ENCODE data around the gene ABTB2. TPM values are rescaled to one million over a fixed set of nuclear protein-coding genes. Genes with fewer than 3 reads are reported as not detected.
A peak's percentile ranks its signal among the peaks of the same experiment; 100 is the strongest.
"Not testable (repeated sequence)": the region's sequence is repeated elsewhere in the genome, so short reads cannot be mapped to it uniquely, and the experiment has no call there.

ABTB2 gene
- total and polyA plus RNA-seq, 7 donors: 4.5 to 24.7 (median 18.5) TPM

- H3K27ac ChIP-seq: peak overlapping the region; percentile 86
Observed at GRCh38 chr11:34250732-34251588, 106.8 kb downstream of the ABTB2 start.

DNA sequence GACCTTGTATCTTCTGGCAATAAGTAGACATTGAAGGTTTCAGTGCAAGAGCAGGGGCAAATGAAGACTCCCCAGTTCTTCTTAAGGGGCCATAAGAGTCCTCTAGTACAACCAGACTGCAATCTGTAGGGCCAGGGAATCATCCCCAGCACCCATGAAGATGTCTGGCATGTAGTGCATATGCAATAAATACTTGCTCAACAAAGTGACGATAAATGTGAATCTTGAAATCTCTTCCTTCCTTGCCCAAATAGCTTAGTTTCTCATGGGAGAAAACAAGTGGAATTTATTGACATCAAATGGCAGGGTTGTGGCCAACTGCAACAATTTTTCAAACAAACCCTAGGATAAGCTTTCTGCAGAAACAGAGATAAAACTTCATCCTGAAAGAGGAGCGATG, 107.6 kb downstream of the ABTB2 start:
- TF ChIP-seq CTCF (IDR thresholded peaks at IDR 0.05): no peak
- H3K4me1 ChIP-seq: peaks cover 44% of the 10 kb centered on the region
- no peak overlapping the region for H3K4me3 ChIP-seq
- WGBS, 3 donors: 81 to 89% (median 89%) methylated on average over 2 of the region's 2 CpGs
- ATAC-seq (no peak), DNase-seq (no peak)
- no peaks in the 10 kb centered on the region for H3K36me3 ChIP-seq (ENCODE audit: insufficient read depth in 1 of 2, low read depth in 1 of 2)
- intact Hi-C loops (cut with DNase I): loop anchor here in 1 of 2 donors (5.0 kb wide), 1 partner anchor 107 kb away; the partner anchor contains the start of gene ABTB2
- no peaks in the 10 kb centered on the region for H3K27me3 ChIP-seq (ENCODE audit: insufficient read depth in 3 of 3, low read length in 2 of 3)
- H3K27ac ChIP-seq: peak overlapping the region; percentile 86
- no peaks in the 10 kb centered on the region for H3K9me3 ChIP-seq

More at GRCh38 chr11:34250732-34251588, 106.8 kb downstream of the ABTB2 start:
- Histone ChIP-seq H3K9me3 (no peaks in the 10 kb centered on the region), H3K27me3 (ENCODE audit: insufficient read depth in 3 of 3, low read length in 2 of 3) (no peaks in the 10 kb centered on the region), H3K36me3 (ENCODE audit: insufficient read depth in 1 of 2, low read depth in 1 of 2) (no peaks in the 10 kb centered on the region), H3K4me3 (peak overlapping the region; percentile 51), H3K4me1 (peaks cover 44% of the 10 kb centered on the region)
- peak; percentile 98 to 99 (median 98) for ATAC-seq
- 21 to 38% (median 29%) methylated on average over 10 of the region's 10 CpGs for WGBS, 3 donors
- intact Hi-C loops (cut with DNase I): loop anchor here in 1 of 2 donors (5.0 kb wide), 1 partner anchor 106 kb away; the partner anchor contains the start of gene ABTB2
- TF ChIP-seq CTCF (IDR thresholded peaks at IDR 0.05): no peak
- peak; percentile 73 to 91 for DNase-seq

DNA sequence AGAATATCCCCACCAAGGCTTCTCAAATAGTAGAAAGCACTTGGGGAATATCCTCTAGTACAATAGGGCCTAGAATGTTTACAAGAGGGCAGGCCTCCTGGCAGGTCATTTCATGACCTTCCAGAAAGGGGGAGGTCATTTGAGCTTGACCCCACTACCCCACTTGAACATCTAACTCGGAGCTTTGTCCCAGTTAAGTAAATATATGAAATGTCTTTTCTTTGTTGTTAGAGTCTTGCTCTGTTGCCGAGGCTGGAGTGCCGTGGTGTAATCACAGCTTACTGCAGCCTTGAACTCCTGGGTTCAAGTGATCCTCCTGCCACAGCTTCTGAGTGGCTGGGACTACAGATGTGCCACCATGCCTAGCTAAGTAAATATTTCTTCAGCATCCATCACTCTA, 108.4 kb downstream of the ABTB2 start:
- no peaks in the 10 kb centered on the region for H3K27me3 ChIP-seq (ENCODE audit: insufficient read depth in 3 of 3, low read length in 2 of 3)

GRCh38 chr11:34246511-34246910, 111.3 kb downstream of the ABTB2 start:
- H3K27ac ChIP-seq; H3K27me3 ChIP-seq (ENCODE audit: insufficient read depth in 3 of 3, low read length in 2 of 3); ATAC-seq; H3K9me3 ChIP-seq; DNase-seq; H3K36me3 ChIP-seq (ENCODE audit: insufficient read depth in 1 of 2, low read depth in 1 of 2); intact Hi-C loops (cut with DNase I); H3K4me3 ChIP-seq: not testable (repeated sequence)
- peaks cover 53% of the 10 kb centered on the region for H3K4me1 ChIP-seq
- 65 to 100% (median 91%) methylated on average over 1 to 3 of the region's 4 CpGs for WGBS, 3 donors

More for the DNA sequence above, 108.4 kb downstream of the ABTB2 start:
- no peaks in the 10 kb centered on the region for H3K9me3 ChIP-seq
- H3K4me3 ChIP-seq: no peak overlapping the region
- H3K36me3 ChIP-seq (ENCODE audit: insufficient read depth in 1 of 2, low read depth in 1 of 2): no peaks in the 10 kb centered on the region
- 59 to 82% (median 74%) methylated on average over 3 of the region's 3 CpGs for WGBS, 3 donors
- no peak for ATAC-seq
- peak overlapping the region; percentile 39 for H3K27ac ChIP-seq
- TF ChIP-seq CTCF (IDR thresholded peaks at IDR 0.05): no peak
- DNase-seq: no peak
- intact Hi-C loops (cut with DNase I): no loop called here
- peaks cover 39% of the 10 kb centered on the region for H3K4me1 ChIP-seq

- Histone ChIP-seq H3K27ac (no peak overlapping the region), H3K4me1 (peaks cover 42% of the 10 kb centered on the region), H3K4me3 (no peak overlapping the region), H3K36me3 (ENCODE audit: insufficient read depth in 1 of 2, low read depth in 1 of 2) (no peaks in the 10 kb centered on the region), H3K9me3 (no peaks in the 10 kb centered on the region), H3K27me3 (ENCODE audit: insufficient read depth in 3 of 3, low read length in 2 of 3) (no peaks in the 10 kb centered on the region)
- no peak for ATAC-seq
- no peak for DNase-seq
- intact Hi-C loops (cut with DNase I): no loop called here
- TF ChIP-seq CTCF (IDR thresholded peaks at IDR 0.05): no peak
- 90 to 91% (median 91%) methylated on average over 4 of the region's 4 CpGs for WGBS, 3 donors
Observed at GRCh38 chr11:34245041-34245440, 112.8 kb downstream of the ABTB2 start.

Data from psoas muscle (tissue), 8 donors.